GM12878 (cell line): ENCODE results near the gene KIDINS220. TPM values are rescaled to one million over a fixed set of nuclear protein-coding genes. Genes with fewer than 3 reads are reported as not detected.

Source experiments
- ATAC-seq: fragments of 200-7000 bp; cut with Tn5 transposase; 3 replicates; pipeline ENCODE4 v1.9.1; 2020; ENCODE audit warnings: mild to moderate bottlenecking, moderate library complexity
- BruUV-seq: library from RNA; stranded (reverse); fragments of 400-500 nt; replicated peaks from 2 replicates; lab custom pipeline; 2021; lab: Mats Ljungman, UMichigan
- CTCF ChIA-PET: fragments of 300-600 bp; sonication (Branson Sonifier 250); formaldehyde crosslinking; extraction: SDS; loops from one replicate; lab custom pipeline; 2021; ENCODE audit warnings: inconsistent platforms; lab: Yijun Ruan, JAX
- POLR2A ChIA-PET: fragments of 350-600 bp; formaldehyde crosslinking; extraction: SDS; loops from one replicate; lab custom pipeline; 2021; ENCODE audit warnings: inconsistent platforms; lab: Charles Lee
- RAD21 ChIA-PET: fragments of 300-600 bp; sonication (Branson Sonifier 250); formaldehyde crosslinking; loops from one replicate; lab custom pipeline; 2023; ENCODE audit warnings: antibody characterized with exemption; ENCODE audit not compliant: unreplicated experiment; lab: Charles Lee
- SMC1A ChIA-PET: fragments of 300-600 bp; sonication (Branson Sonifier 250); formaldehyde crosslinking; loops from one replicate; lab custom pipeline; 2023; ENCODE audit not compliant: unreplicated experiment, uncharacterized antibody; lab: Charles Lee
- DNase-seq: peaks from one replicate; pipeline ENCODE4 v3.0.0-alpha.2; 2011; ENCODE audit warnings: low read depth, low spot score
- FAIRE-seq: peaks from 3 replicates; lab custom pipeline; 2011; peaks lifted over from hg19 to GRCh38; lab: Jason Lieb, UNC
- H2AFZ ChIP-seq: 2 replicates; pipeline ENCODE4 v1.6.0; 2011; ENCODE audit warnings: low read depth, low read length, control low read depth; ENCODE audit not compliant: control insufficient read depth
- H3K27ac ChIP-seq: 2 replicates; pipeline ENCODE4 v1.5.1; 2011; ENCODE audit warnings: control low read depth; ENCODE audit not compliant: control insufficient read depth, insufficient read depth
- H3K27me3 ChIP-seq, 2 experiments: replicated peaks in 1 of 2; 2 replicates each; pipeline versions ENCODE4 v1.6.0 to v1.6.1; 2011; ENCODE audit warnings: low read length in 1 of 2; ENCODE audit not compliant: control insufficient read depth in 2 of 2, insufficient read depth in 2 of 2
- H3K36me3 ChIP-seq, 2 experiments: 2 replicates each; pipeline ENCODE4 v1.5.1; 2011; ENCODE audit warnings: low read length in 1 of 2; ENCODE audit not compliant: control insufficient read depth in 2 of 2, insufficient read depth in 2 of 2
- H3K4me1 ChIP-seq: 2 replicates; pipeline ENCODE4 v1.6.1; 2011; ENCODE audit warnings: mild to moderate bottlenecking, low read length, moderate library complexity, mixed read lengths; ENCODE audit not compliant: control insufficient read depth, insufficient read depth
- H3K4me2 ChIP-seq: 2 replicates; pipeline ENCODE4 v1.6.0; 2011; ENCODE audit warnings: control low read depth; ENCODE audit not compliant: control insufficient read depth, insufficient read depth
- H3K4me3 ChIP-seq: fragments of 200-600 bp; sonication (generic); 2 replicates; pipeline ENCODE4 v1.5.1; 2016
- H3K79me2 ChIP-seq: 2 replicates; pipeline ENCODE4 v1.6.0; 2011; ENCODE audit warnings: low read length; ENCODE audit not compliant: control insufficient read depth, insufficient read depth
- H3K9ac ChIP-seq: 2 replicates; pipeline ENCODE4 v1.8.0; 2011; ENCODE audit warnings: low read length, control low read depth, mixed read lengths; ENCODE audit not compliant: control insufficient read depth, insufficient read depth
- H3K9me3 ChIP-seq: replicated peaks from 3 replicates; pipeline ENCODE4 v1.5.1; 2011; ENCODE audit warnings: mild to moderate bottlenecking, low read length; ENCODE audit not compliant: control insufficient read depth, insufficient read depth
- H4K20me1 ChIP-seq: 2 replicates; pipeline ENCODE4 v1.6.0; 2011; ENCODE audit not compliant: control insufficient read depth, insufficient read depth
- BHLHE40 ChIP-seq, 2 experiments: fragments of 450-650 bp in 1 of 2; IDR thresholded peaks; 2 replicates each; pipeline ENCODE4 v1.6.1; 2011 to 2017; ENCODE audit warnings: low read depth in 2 of 2, borderline replicate concordance in 1 of 2, improper control_type of control experiment in 1 of 2, low read length in 1 of 2, mild to moderate bottlenecking in 1 of 2
- EZH2 ChIP-seq: IDR thresholded peaks from 2 replicates; pipeline ENCODE4 v1.6.1; 2012; ENCODE audit warnings: low read depth, mild to moderate bottlenecking, control low read depth, inconsistent platforms, low read length, borderline replicate concordance; ENCODE audit not compliant: control insufficient read depth
- FOXM1 ChIP-seq: IDR thresholded peaks from 2 replicates; pipeline ENCODE4 v1.6.1; 2012; ENCODE audit warnings: low read depth, mild to moderate bottlenecking, inconsistent platforms, low read length, moderate library complexity
- GABPA ChIP-seq: IDR thresholded peaks from 2 replicates; pipeline ENCODE4 v1.6.1; 2014; ENCODE audit warnings: antibody characterized with exemption, low read depth, mild to moderate bottlenecking, inconsistent platforms
- MEF2B ChIP-seq: fragments of 450-650 bp; IDR thresholded peaks from 2 replicates; pipeline ENCODE4 v1.6.1; 2018; ENCODE audit warnings: mild to moderate bottlenecking, moderate library complexity; ENCODE audit not compliant: partially characterized antibody, poor library complexity, severe bottlenecking
- MTA2 ChIP-seq: fragments of 450-650 bp; IDR thresholded peaks from 2 replicates; pipeline ENCODE4 v1.6.1; 2016; ENCODE audit warnings: low read depth, mild to moderate bottlenecking, moderate library complexity
- NBN ChIP-seq: fragments of 450-650 bp; IDR thresholded peaks from 2 replicates; pipeline ENCODE4 v1.6.1; 2016
- NFIC ChIP-seq: IDR thresholded peaks from 2 replicates; pipeline ENCODE4 v1.6.1; 2012; ENCODE audit warnings: low read depth, mild to moderate bottlenecking, inconsistent platforms, low read length, moderate library complexity
- PKNOX1 ChIP-seq: fragments of 450-650 bp; IDR thresholded peaks from 2 replicates; pipeline ENCODE4 v1.6.1; 2016; ENCODE audit warnings: mild to moderate bottlenecking
- POU2F2 ChIP-seq: IDR thresholded peaks from 3 replicates; pipeline ENCODE4 v1.6.1; 2011; ENCODE audit warnings: low read depth, mild to moderate bottlenecking, low read length, borderline replicate concordance
- RB1 ChIP-seq: fragments of 450-650 bp; formaldehyde crosslinking; IDR thresholded peaks from 2 replicates; pipeline ENCODE4 v1.6.1; 2017; ENCODE audit warnings: mild to moderate bottlenecking, borderline replicate concordance
- RUNX3 ChIP-seq: IDR thresholded peaks from 2 replicates; pipeline ENCODE4 v1.6.1; 2012; ENCODE audit warnings: low read length, inconsistent platforms
- SP1 ChIP-seq: IDR thresholded peaks from one replicate; pipeline ENCODE4 v1.6.1; 2011; ENCODE audit warnings: low read depth, low read length
- SPI1 ChIP-seq: IDR thresholded peaks from 2 replicates; pipeline ENCODE4 v1.6.1; 2011; ENCODE audit warnings: low read depth, mild to moderate bottlenecking, low read length, moderate library complexity, borderline replicate concordance; ENCODE audit not compliant: insufficient read depth
- STAT1 ChIP-seq: fragments of 450-650 bp; conservative IDR thresholded peaks from 2 replicates; pipeline ENCODE4 v1.6.1; 2014; ENCODE audit warnings: antibody characterized with exemption, mild to moderate bottlenecking
- SUPT20H ChIP-seq: IDR thresholded peaks from 2 replicates; pipeline ENCODE4 v1.6.1; 2011; ENCODE audit warnings: low read depth, mild to moderate bottlenecking, low read length, moderate library complexity, borderline replicate concordance; ENCODE audit not compliant: control insufficient read depth
- USF1 ChIP-seq: IDR thresholded peaks from 2 replicates; pipeline ENCODE4 v1.6.1; 2011; ENCODE audit warnings: borderline replicate concordance, low read depth, mild to moderate bottlenecking, moderate library complexity, mixed read lengths, low read length; ENCODE audit not compliant: insufficient read depth; ENCODE audit errors: extremely low read length
- YBX1 ChIP-seq: fragments of 450-650 bp; IDR thresholded peaks from 2 replicates; pipeline ENCODE4 v1.6.1; 2016; ENCODE audit warnings: antibody characterized with exemption
- YY1 ChIP-seq: IDR thresholded peaks from 2 replicates; pipeline ENCODE4 v1.6.1; 2011; ENCODE audit warnings: low read depth, mild to moderate bottlenecking, low read length
- ZNF217 ChIP-seq: fragments of 450-650 bp; IDR thresholded peaks from 2 replicates; pipeline ENCODE4 v1.6.1; 2017; ENCODE audit warnings: antibody characterized with exemption, mild to moderate bottlenecking
- WGBS: methylation state at CpG from one replicate; pipeline ENCODE4 v1.1.6; 2016; ENCODE audit warnings: low lambda C conversion rate; ENCODE audit not compliant: insufficient replicate concordance, insufficient coverage; ENCODE audit errors: missing lambda C conversion rate; 5-methylcytosine and 5-hydroxymethylcytosine counted together
- in situ Hi-C: fragments of 300-500 bp; cut with MboI; formaldehyde crosslinking; loops from 9 replicates; pipeline ENCODE4 v1.14.3; 2018; ENCODE audit warnings: mixed read lengths
- intact Hi-C: fragments of 100-400 bp; cut with micrococcal nuclease; formaldehyde crosslinking; loops from one replicate; pipeline ENCODE4 v1.14.2; 2022; ENCODE audit not compliant: unreplicated experiment
- polyA plus RNA-seq, 11 experiments: library from polyadenylated mRNA; depleted of rRNA in 4 of 11; unstranded in 6 of 11; stranded (reverse) in 5 of 11; fragments of >200 nt; fragmentation: Nextera tagmentation in 4 of 11; fragmentation: Illumina TruSeq in 1 of 11; extraction: Ambion mirVana in 4 of 11; extraction: Trizol in 1 of 11; gene quantifications; 1 replicate in 1 of 11; 2 replicates in 10 of 11; pipeline versions ENCODE4 v1.2.1 to v1.2.3, GENCODE V29; 2011 to 2016; ENCODE audit warnings: inconsistent platforms in 2 of 11, missing spikeins in 2 of 11, low read depth in 1 of 11
- total RNA-seq, 4 experiments: library from RNA; depleted of rRNA in 3 of 4; stranded (reverse); fragments of >200 nt in 3 of 4; fragmentation: Illumina TruSeq in 1 of 4; extraction: Trizol in 1 of 4; gene quantifications; 2 replicates each; pipeline versions ENCODE4 v1.2.1 to v1.2.3, GENCODE V29; 2013 to 2021

KIDINS220 gene
- total and polyA plus RNA-seq, 10 of the 15 experiments (the other 5 are each of a cell fraction or from before 2014, with no cell fraction given): 6.0 to 31.2 (median 16.0) TPM

DNA sequence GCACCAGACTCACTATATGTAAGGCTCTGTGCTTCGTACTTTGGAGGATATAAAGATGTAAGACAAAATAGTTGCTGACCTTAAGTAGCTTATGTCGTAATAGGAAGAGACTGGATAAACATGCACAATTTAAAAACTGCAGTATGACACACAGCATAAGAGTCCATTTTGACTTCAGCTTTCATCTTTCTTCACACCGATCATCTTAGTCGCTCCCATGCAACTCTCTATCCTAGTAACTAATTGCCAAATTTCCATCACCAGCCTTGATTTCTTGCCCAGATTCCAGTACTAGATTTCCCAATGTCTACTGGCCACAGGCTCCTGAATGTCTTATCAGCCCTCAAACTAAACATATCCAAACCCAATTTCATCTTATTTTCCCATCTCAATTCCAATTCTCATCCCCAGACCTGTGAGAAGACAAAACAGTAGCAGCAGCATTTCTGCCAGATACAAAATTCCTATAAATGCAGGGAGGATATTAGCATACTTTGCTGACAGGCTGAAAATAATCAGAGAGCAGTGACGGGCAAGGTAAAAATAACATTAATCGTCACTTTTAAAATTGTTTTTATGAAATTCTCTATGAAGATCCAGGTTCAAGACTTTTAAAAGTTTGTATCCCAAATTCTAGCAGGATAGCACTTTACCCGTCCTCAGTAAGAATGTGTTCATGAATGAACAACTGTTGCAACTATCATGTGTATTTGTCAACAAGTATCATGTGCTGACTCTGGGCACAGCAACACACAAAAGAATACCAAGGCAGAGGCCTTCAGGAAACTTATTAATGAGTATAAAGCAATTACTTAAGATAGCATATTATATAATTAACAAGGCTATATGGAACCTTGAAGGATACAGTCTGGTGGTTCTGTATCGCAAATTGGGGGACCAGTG lies 42.2 kb downstream of the KIDINS220 start (continued):
- TF ChIP-seq EZH2 (no peak), ZNF217 (no peak), SUPT20H (no peak)

- ATAC-seq (peak; percentile 82), DNase-seq (peak; percentile 54), FAIRE-seq (no peak)
- no peak overlapping the region for H3K4me3 ChIP-seq
- peaks cover 3% of the 10 kb centered on the region; the same call in 1 of the 2 replicates for H3K4me1 ChIP-seq
- no peak overlapping the region for H3K4me2 ChIP-seq
- SMC1A ChIA-PET: interaction anchor here (1.1 kb wide), 1 partner anchor 9 kb away, joined by 3 read pairs; no protein-coding TSS in a partner anchor
- intact Hi-C loops: no loop called here
- 8% methylated on average over 2 of the region's 2 CpGs for WGBS
- H3K79me2 ChIP-seq: no peaks in the 10 kb centered on the region
- in situ Hi-C loops: no loop called here
- RAD21 ChIA-PET: interaction anchor here (1.1 kb wide), 1 partner anchor 109 kb away, joined by 3 read pairs; the partner anchor contains the start of gene ID2
- no peak overlapping the region for H2AFZ ChIP-seq
- CTCF ChIA-PET: no interaction called here
- H3K9ac ChIP-seq: no peak overlapping the region
- POLR2A ChIA-PET: no interaction called here
- no peak overlapping the region for H3K27ac ChIP-seq
- BruUV-seq: no TSS peak
- no peaks in the 10 kb centered on the region for H3K9me3 ChIP-seq
- H3K36me3 ChIP-seq: peaks cover 0 to 8% of the 10 kb centered on the region in 2 experiments; a peak in 2 of 4 replicates
- H4K20me1 ChIP-seq: no peaks in the 10 kb centered on the region
- no peaks in the 10 kb centered on the region for H3K27me3 ChIP-seq
- TF ChIP-seq USF1 (no peak), GABPA (no peak), MEF2B (peak; percentile 80), NBN (no peak), NFIC (0 out of 2 replicates have a peak, but pooled peaks have one; percentile 40), YBX1 (no peak), SPI1 (peak; percentile 82), RB1 (no peak), MTA2 (0 out of 2 replicates have a peak, but pooled peaks have one; percentile 9), PKNOX1 (peak; percentile 75; the same call in 1 of the 2 replicates), RUNX3 (peak; percentile 45), POU2F2 (peak; percentile 19; the same call in 1 of the 3 replicates), SP1 (peak; percentile 9), STAT1 (no peak), YY1 (no peak), FOXM1 (no peak), BHLHE40 (IDR thresholded peaks at IDR 0.05; ENCODE audit: borderline replicate concordance in 1 of 2, low read depth in 2 of 2, low read length in 1 of 2) (peak; percentile 15 to 69; a peak in 2 of 4 replicates)
These were observed 46.7 kb downstream of the KIDINS220 start for GRCh38 chr2:8790739-8791162.
